Pancreas (tissue), 10 donors: ENCODE results near the gene NRAP. TPM values are rescaled to one million over a fixed set of nuclear protein-coding genes. Genes with fewer than 3 reads are reported as not detected.
A peak's percentile ranks its signal among the peaks of the same experiment; 100 is the strongest.

ENCODE experiments used
- ATAC-seq, 4 donors: fragments of 200-7000 bp; cut with Tn5 transposase; one replicate each; pipeline versions ENCODE4 v1.8.0 to v1.9.1; 2020; ENCODE audit warnings: mild to moderate bottlenecking in 4 of 4, moderate library complexity in 4 of 4
- DNase-seq, 6 donors: peaks; one replicate each; pipeline ENCODE4 v3.0.0-alpha.2; 2020
- FAIRE-seq: peaks from 2 replicates; lab custom pipeline; 2012; peaks lifted over from hg19 to GRCh38; lab: Jason Lieb, UNC
- H3K27ac ChIP-seq, 4 donors: fragments of 200-600 bp; sonication (generic); 1 replicate in 3 of 4; 2 replicates in 1 of 4; pipeline versions ENCODE4 v1.5.0 to v1.8.0; 2020
- H3K27me3 ChIP-seq, 4 donors: fragments of 200-600 bp; one replicate each; pipeline ENCODE4 v1.8.0; 2021
- H3K36me3 ChIP-seq, 3 donors: fragments of 200-600 bp; sonication (generic) in 1 of 3; one replicate each; pipeline versions ENCODE4 v1.5.0 to v1.8.0; 2020 to 2021
- H3K4me1 ChIP-seq, 3 donors: fragments of 200-600 bp; one replicate each; pipeline ENCODE4 v1.8.0; 2021
- H3K4me3 ChIP-seq, 4 donors: fragments of 200-600 bp; sonication (generic) in 2 of 4; one replicate each; pipeline versions ENCODE4 v1.5.0 to v1.8.0; 2020 to 2021
- H3K9me3 ChIP-seq, 4 donors: fragments of 200-600 bp; one replicate each; pipeline ENCODE4 v1.8.0; 2021
- WGBS, 2 donors: extraction: QIAGEN DNeasy Blood & Tissue Kit; methylation state at CpG; one replicate each; pipeline ENCODE4 v1.1.7; 2013; 5-methylcytosine and 5-hydroxymethylcytosine counted together
- intact Hi-C, 3 donors: fragments of 100-400 bp; cut with DNase I; formaldehyde crosslinking; loops; one replicate each; pipeline versions ENCODE4 v1.11.1 to v1.14.2; 2022
- polyA plus RNA-seq, 2 donors: library from polyadenylated mRNA; stranded (reverse); fragments of 200-250 nt; gene quantifications; one replicate each; pipeline ENCODE4 v1.2.3, GENCODE V29; 2013
- total RNA-seq, 6 donors: library from RNA; stranded (reverse); fragmentation: NEBNext Ultra II Directional in 4 of 6; extraction: Animal tissue kit (Norgen Biotek cat#: 25700) in 4 of 6; gene quantifications; one replicate each; pipeline versions ENCODE4 v1.2.1 to v1.2.4, GENCODE V29; 2021 to 2023
- TF ChIP-seq, protein P1 (sequence below), 4 donors: fragments of 200-600 bp; sonication (generic) in 3 of 4; IDR thresholded peaks; one replicate each; pipeline versions ENCODE4 v1.5.0 to v1.8.0; 2021; ENCODE audit warnings: antibody characterized with exemption in 4 of 4
- donor health status: healthy with polysubstance abuse.
- donor health status: DM: no; HTN: no; CAD: no; lungs with moderate emphysema.
- donor health status: DM: no; HTN: no; CAD: no.
- donor health status: control.
- donor health status: control.
- donor health status: Bipolar disorder and iron deficiency.
- donor health status: DM: yes; HTN: yes; CAD: no.
- donor health status: DM: no; HTN: no; CAD: no.
- donor health status: DM: no; HTN: no; CAD: no.
- donor health status: DM: yes; HTN: yes; CAD: no.

NRAP gene
- total and polyA plus RNA-seq, 8 donors: 0.03 to 0.67 (median 0.04) TPM; not detected in 1

DNA sequence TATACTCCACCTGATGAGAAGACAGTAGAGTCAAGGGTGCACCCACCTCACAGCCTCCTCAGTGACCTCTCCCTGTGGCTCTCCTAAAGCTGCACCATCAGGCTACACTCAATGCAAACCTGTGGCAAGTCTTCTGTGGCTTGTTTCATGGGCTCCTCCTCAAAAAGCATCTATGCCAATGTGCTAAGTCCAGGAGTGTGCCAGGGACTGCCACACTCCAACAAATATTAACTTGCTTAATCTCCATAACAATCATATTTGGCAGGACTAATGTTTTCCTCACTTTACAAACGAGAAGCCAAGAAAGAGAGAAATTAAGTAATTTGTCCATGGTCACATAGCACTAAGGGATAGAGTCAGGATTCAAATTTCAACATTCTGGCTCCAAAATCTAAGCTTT is 11.9 kb downstream of the NRAP start:
- Histone ChIP-seq H3K9me3 (no peaks in the 10 kb centered on the region), H3K27me3 (no peaks in the 10 kb centered on the region), H3K36me3 (no peaks in the 10 kb centered on the region), H3K27ac (no peak overlapping the region), H3K4me1 (no peaks in the 10 kb centered on the region), H3K4me3 (no peak overlapping the region)
- TF ChIP-seq, protein P1, sequence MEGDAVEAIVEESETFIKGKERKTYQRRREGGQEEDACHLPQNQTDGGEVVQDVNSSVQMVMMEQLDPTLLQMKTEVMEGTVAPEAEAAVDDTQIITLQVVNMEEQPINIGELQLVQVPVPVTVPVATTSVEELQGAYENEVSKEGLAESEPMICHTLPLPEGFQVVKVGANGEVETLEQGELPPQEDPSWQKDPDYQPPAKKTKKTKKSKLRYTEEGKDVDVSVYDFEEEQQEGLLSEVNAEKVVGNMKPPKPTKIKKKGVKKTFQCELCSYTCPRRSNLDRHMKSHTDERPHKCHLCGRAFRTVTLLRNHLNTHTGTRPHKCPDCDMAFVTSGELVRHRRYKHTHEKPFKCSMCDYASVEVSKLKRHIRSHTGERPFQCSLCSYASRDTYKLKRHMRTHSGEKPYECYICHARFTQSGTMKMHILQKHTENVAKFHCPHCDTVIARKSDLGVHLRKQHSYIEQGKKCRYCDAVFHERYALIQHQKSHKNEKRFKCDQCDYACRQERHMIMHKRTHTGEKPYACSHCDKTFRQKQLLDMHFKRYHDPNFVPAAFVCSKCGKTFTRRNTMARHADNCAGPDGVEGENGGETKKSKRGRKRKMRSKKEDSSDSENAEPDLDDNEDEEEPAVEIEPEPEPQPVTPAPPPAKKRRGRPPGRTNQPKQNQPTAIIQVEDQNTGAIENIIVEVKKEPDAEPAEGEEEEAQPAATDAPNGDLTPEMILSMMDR (IDR thresholded peaks at IDR 0.05): no peak
- ATAC-seq (peak; percentile 14 to 95 (median 74)), FAIRE-seq (no peak), DNase-seq (peak in 2 of 6 donors; percentile 28 to 48)
- intact Hi-C loops: no loop called here
- WGBS, 2 donors: 7% methylated on average over 1 of the region's 1 CpG

DNA sequence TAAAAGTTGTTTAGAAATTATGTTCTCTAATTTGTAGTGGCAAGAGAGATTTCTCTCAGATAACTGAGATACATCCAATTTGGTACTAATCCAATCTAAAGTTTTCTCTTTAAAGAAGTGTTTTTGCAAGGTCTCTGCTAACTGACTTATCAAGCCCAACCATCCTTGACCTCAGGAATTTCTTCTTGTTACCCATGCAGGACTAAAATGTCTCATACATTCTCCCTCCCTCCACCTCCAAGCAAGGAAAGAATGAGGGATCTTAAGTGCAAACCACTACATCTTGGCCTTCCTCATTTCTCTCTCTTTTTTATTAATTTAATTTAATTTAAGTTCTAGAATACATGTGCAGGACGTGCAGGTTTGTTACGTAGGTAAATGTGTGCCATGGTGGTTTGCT is 12.8 kb downstream of the NRAP start:
- FAIRE-seq (no peak), DNase-seq (no peak), ATAC-seq (no peak)
- Histone ChIP-seq H3K4me3 (no peak overlapping the region), H3K4me1 (no peaks in the 10 kb centered on the region), H3K36me3 (no peaks in the 10 kb centered on the region), H3K27ac (no peak overlapping the region), H3K27me3 (no peaks in the 10 kb centered on the region), H3K9me3 (no peaks in the 10 kb centered on the region)
- intact Hi-C loops: no loop called here
- WGBS, 2 donors: 91 to 93% methylated on average over 2 of the region's 2 CpGs
- TF ChIP-seq, protein P1 (IDR thresholded peaks at IDR 0.05): no peak

DNA sequence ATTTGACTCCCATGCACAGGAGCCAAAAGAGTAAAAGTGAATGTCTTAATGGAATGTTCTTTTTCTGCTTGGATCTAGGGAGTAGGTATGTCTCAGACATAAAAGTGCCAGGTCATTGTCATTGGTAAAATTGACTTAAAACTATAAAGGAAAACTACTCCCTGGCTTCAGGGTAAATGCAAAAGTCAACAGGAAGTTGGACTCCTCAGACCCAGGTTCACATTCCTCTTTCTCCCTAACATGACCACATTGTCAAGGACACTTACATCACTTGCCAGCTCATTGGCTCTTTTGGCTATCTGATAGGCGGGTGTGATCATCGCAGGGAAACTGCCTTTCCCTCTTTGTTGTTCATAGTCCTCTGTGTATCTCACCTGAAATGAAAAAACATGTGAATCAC is 13.7 kb downstream of the NRAP start:
- WGBS, 2 donors: 89 to 92% methylated on average over 2 of the region's 2 CpGs
- no peak overlapping the region for H3K27ac ChIP-seq
- no peaks in the 10 kb centered on the region for H3K27me3 ChIP-seq
- FAIRE-seq (no peak), ATAC-seq (no peak), DNase-seq (no peak)
- no peaks in the 10 kb centered on the region for H3K9me3 ChIP-seq
- intact Hi-C loops: no loop called here
- H3K4me1 ChIP-seq: no peaks in the 10 kb centered on the region
- TF ChIP-seq, protein P1 (IDR thresholded peaks at IDR 0.05): no peak
- no peaks in the 10 kb centered on the region for H3K36me3 ChIP-seq
- no peak overlapping the region for H3K4me3 ChIP-seq

DNA sequence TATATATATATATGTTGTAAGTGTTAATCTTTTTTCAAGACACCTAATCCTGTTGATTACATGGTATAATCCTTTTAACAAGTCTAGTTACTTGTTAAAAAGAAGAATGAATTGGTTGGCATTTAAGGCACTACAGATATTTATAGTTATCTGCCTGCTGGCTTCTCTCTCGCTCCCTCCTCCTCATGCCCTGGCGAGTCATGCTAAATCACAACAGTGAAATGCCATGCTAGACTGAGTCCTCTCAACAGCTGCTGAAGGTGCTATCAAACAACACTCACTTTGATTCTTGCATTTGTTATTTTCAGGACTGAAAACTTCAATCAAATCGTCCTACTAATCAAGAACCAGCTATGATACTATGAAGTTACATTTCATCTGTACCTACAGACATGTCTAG is 15.4 kb downstream of the NRAP start:
- no peaks in the 10 kb centered on the region for H3K9me3 ChIP-seq
- no peaks in the 10 kb centered on the region for H3K27me3 ChIP-seq
- H3K27ac ChIP-seq: no peak overlapping the region
- FAIRE-seq (no peak), ATAC-seq (no peak), DNase-seq (no peak)
- TF ChIP-seq, protein P1 (IDR thresholded peaks at IDR 0.05): no peak
- no peaks in the 10 kb centered on the region for H3K36me3 ChIP-seq
- H3K4me1 ChIP-seq: peaks cover 0 to 5% (median 0%) of the 10 kb centered on the region in 3 donors
- no peak overlapping the region for H3K4me3 ChIP-seq
- intact Hi-C loops: no loop called here
- 66 to 79% methylated on average over 3 of the region's 3 CpGs for WGBS, 2 donors

DNA sequence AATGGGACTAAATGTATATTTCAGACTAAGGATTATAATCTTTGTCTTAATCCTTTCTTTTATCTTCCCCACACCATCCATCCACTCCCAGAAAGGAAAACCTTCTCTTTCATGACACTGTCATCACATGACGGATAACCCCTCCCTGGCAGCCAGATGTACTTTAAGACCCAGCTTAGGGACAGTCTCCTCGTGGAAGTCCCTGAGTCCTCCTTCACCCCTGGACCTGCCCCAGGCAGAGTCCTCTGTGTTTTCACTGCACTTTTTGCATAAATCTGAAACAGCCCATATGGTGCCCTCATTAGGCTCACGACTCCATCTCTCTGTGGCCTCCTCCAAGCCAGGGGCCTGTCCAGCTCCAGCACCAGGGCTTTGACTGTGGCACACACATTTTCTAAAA is 16.0 kb downstream of the NRAP start:
- ATAC-seq (no peak), FAIRE-seq (no peak), DNase-seq (no peak)
- TF ChIP-seq, protein P1 (IDR thresholded peaks at IDR 0.05): no peak
- no peaks in the 10 kb centered on the region for H3K27me3 ChIP-seq
- 88 to 96% methylated on average over 3 of the region's 3 CpGs for WGBS, 2 donors
- H3K9me3 ChIP-seq: no peaks in the 10 kb centered on the region
- H3K27ac ChIP-seq: no peak overlapping the region
- no peak overlapping the region for H3K4me3 ChIP-seq
- peaks cover 0 to 5% (median 0%) of the 10 kb centered on the region in 3 donors for H3K4me1 ChIP-seq
- intact Hi-C loops: no loop called here
- H3K36me3 ChIP-seq: no peaks in the 10 kb centered on the region
